GM12878 (cell line): Measurements from ENCODE around the gene NRTN.

Experiments
- BHLHE40 ChIP-seq, 2 experiments: fragments of 450-650 bp in 1 of 2; IDR thresholded peaks; 2 replicates each; pipeline ENCODE4 v1.6.1; 2011 to 2017; ENCODE audit warnings: low read depth in 2 of 2, borderline replicate concordance in 1 of 2, improper control_type of control experiment in 1 of 2, low read length in 1 of 2, mild to moderate bottlenecking in 1 of 2
- EGR1 ChIP-seq, 2 experiments: IDR thresholded peaks; 1 replicate in 1 of 2; 2 replicates in 1 of 2; pipeline ENCODE4 v1.6.1; 2011 to 2012; ENCODE audit warnings: low read depth in 2 of 2, low read length in 2 of 2, borderline replicate concordance in 1 of 2, mild to moderate bottlenecking in 1 of 2, moderate library complexity in 1 of 2
- EP300 ChIP-seq, 2 experiments: fragments of 150-350 bp in 1 of 2; IDR thresholded peaks; 2 replicates each; pipeline ENCODE4 v1.6.1; 2011 to 2012; ENCODE audit warnings: low read depth in 2 of 2, low read length in 2 of 2, borderline replicate concordance in 1 of 2, improper control_type of control experiment in 1 of 2, inconsistent platforms in 1 of 2; ENCODE audit not compliant: control insufficient read depth in 1 of 2
- EZH2 ChIP-seq: IDR thresholded peaks from 2 replicates; pipeline ENCODE4 v1.6.1; 2012; ENCODE audit warnings: low read depth, mild to moderate bottlenecking, control low read depth, inconsistent platforms, low read length, borderline replicate concordance; ENCODE audit not compliant: control insufficient read depth
- MYC ChIP-seq: IDR thresholded peaks from 2 replicates; pipeline ENCODE4 v1.6.1; 2011; ENCODE audit warnings: mild to moderate bottlenecking, low read length, moderate library complexity, inconsistent platforms; ENCODE audit not compliant: insufficient read depth, insufficient replicate concordance, insufficient read length, severe bottlenecking
- POLR2A ChIP-seq: IDR thresholded peaks from 2 replicates; pipeline ENCODE4 v1.6.1; 2011; ENCODE audit warnings: low read depth, mild to moderate bottlenecking, low read length
- TAF1 ChIP-seq: IDR thresholded peaks from 2 replicates; pipeline ENCODE4 v1.6.1; 2011; ENCODE audit warnings: mild to moderate bottlenecking, low read depth, low read length, borderline replicate concordance
- TF ChIP-seq, protein P1 (sequence below), 3 experiments: IDR thresholded peaks in 2 of 3; conservative IDR thresholded peaks in 1 of 3; 2 replicates each; pipeline ENCODE4 v1.5.1; 2011; ENCODE audit warnings: low read depth in 3 of 3, low read length in 3 of 3, mild to moderate bottlenecking in 3 of 3, control low read depth in 2 of 3, moderate library complexity in 2 of 3, inconsistent platforms in 1 of 3, mixed read lengths in 1 of 3; ENCODE audit not compliant: control insufficient read depth in 2 of 3, insufficient read depth in 1 of 3; ENCODE audit errors: extremely low read depth in 1 of 3

DNA sequence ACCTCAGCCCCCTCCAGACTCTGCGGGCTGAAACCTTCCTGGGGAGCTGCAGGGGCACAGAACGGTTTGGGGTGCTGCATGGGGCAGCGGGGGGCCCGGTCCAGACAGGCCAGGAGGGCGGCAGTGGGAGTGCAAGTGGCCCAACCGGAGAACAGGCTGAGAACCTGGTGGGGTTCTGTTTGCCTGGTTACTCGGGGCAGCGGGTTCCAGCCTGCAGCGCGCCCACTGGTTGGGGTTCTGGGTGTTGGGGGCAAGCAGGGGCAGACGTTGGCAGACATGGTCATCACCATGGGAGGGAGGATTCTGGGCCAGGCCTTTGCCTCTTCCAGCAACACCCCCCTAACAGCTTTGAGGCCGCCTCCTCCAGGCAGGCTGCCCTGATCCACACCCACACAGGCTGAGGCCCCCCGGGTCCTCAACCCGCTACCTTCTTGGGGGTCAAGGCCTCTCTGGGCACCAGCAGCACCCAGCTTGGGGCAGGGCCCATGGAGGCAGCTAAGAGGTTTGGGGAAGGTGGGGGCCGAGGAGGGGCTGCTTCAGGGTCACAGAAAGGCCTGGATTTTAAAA lies 20.2 kb upstream of the NRTN start, which contains the start of gene PRR22:
- TF ChIP-seq, protein P1, sequence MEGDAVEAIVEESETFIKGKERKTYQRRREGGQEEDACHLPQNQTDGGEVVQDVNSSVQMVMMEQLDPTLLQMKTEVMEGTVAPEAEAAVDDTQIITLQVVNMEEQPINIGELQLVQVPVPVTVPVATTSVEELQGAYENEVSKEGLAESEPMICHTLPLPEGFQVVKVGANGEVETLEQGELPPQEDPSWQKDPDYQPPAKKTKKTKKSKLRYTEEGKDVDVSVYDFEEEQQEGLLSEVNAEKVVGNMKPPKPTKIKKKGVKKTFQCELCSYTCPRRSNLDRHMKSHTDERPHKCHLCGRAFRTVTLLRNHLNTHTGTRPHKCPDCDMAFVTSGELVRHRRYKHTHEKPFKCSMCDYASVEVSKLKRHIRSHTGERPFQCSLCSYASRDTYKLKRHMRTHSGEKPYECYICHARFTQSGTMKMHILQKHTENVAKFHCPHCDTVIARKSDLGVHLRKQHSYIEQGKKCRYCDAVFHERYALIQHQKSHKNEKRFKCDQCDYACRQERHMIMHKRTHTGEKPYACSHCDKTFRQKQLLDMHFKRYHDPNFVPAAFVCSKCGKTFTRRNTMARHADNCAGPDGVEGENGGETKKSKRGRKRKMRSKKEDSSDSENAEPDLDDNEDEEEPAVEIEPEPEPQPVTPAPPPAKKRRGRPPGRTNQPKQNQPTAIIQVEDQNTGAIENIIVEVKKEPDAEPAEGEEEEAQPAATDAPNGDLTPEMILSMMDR (IDR thresholded peaks at IDR 0.05 in 2 of 3, conservative IDR thresholded peaks at IDR 0.05 in 1 of 3; ENCODE audit: control insufficient read depth in 2 of 3, extremely low read depth in 1 of 3, insufficient read depth in 1 of 3, low read depth in 3 of 3, low read length in 3 of 3), result no peak
- no peak for TF ChIP-seq MYC
- no peak for TF ChIP-seq POLR2A
- no peak for TF ChIP-seq EP300 (IDR thresholded peaks at IDR 0.05; ENCODE audit: borderline replicate concordance in 1 of 2, control insufficient read depth in 1 of 2, low read depth in 2 of 2, low read length in 2 of 2)
- no peak for TF ChIP-seq EGR1 (IDR thresholded peaks at IDR 0.05; ENCODE audit: borderline replicate concordance in 1 of 2, low read depth in 2 of 2, low read length in 2 of 2)
- no peak for TF ChIP-seq TAF1
- TF ChIP-seq EZH2, result no peak
- TF ChIP-seq BHLHE40 (IDR thresholded peaks at IDR 0.05; ENCODE audit: borderline replicate concordance in 1 of 2, low read depth in 2 of 2, low read length in 1 of 2), result no peak
